ENCODE data around the gene OR4D6. TPM values are rescaled to one million over a fixed set of nuclear protein-coding genes. Genes with fewer than 3 reads are reported as not detected.

The OR4D6 gene
- total RNA-seq, 4 donors from 2014 or later: not detected

GRCh38 chr11:59418156-59418555 is 38.6 kb upstream of the OR4D6 start:
- Histone ChIP-seq H3K4me3 (no peak overlapping the region), H3K4me1 (no peaks in the 10 kb centered on the region), H3K9me3 (no peaks in the 10 kb centered on the region), H3K36me3 (no peaks in the 10 kb centered on the region), H3K27me3 (no peaks in the 10 kb centered on the region), H3K27ac (no peak overlapping the region)
- no peak for DNase-seq
- TF ChIP-seq POLR2A (IDR thresholded peaks at IDR 0.05) (no peak), CTCF (IDR thresholded peaks at IDR 0.05) (no peak)
- intact Hi-C loops (cut with DNase I; ENCODE audit: low total_unique reads): no loop called here

- no peaks in the 10 kb centered on the region for H3K27me3 ChIP-seq
- no peak for TF ChIP-seq CTCF (IDR thresholded peaks at IDR 0.05)
- no peak for TF ChIP-seq POLR2A (IDR thresholded peaks at IDR 0.05)
- intact Hi-C loops (cut with DNase I; ENCODE audit: low total_unique reads): no loop called here
- no peaks in the 10 kb centered on the region for H3K4me1 ChIP-seq
- H3K27ac ChIP-seq: no peak overlapping the region
- no peak for DNase-seq
- no peaks in the 10 kb centered on the region for H3K9me3 ChIP-seq
- no peaks in the 10 kb centered on the region for H3K36me3 ChIP-seq
- H3K4me3 ChIP-seq: no peak overlapping the region
Observed at GRCh38 chr11:59423835-59424234, 32.9 kb upstream of the OR4D6 start.

GRCh38 chr11:59425131-59425530 is 31.6 kb upstream of the OR4D6 start:
- Histone ChIP-seq H3K9me3 (no peaks in the 10 kb centered on the region), H3K27ac (no peak overlapping the region), H3K36me3 (no peaks in the 10 kb centered on the region), H3K27me3 (no peaks in the 10 kb centered on the region), H3K4me3 (no peak overlapping the region), H3K4me1 (no peaks in the 10 kb centered on the region)
- no peak for DNase-seq
- intact Hi-C loops (cut with DNase I; ENCODE audit: low total_unique reads): no loop called here
- no peak for TF ChIP-seq POLR2A (IDR thresholded peaks at IDR 0.05)
- no peak for TF ChIP-seq CTCF (IDR thresholded peaks at IDR 0.05)

- Histone ChIP-seq H3K36me3 (no peaks in the 10 kb centered on the region), H3K9me3 (no peaks in the 10 kb centered on the region), H3K4me1 (no peaks in the 10 kb centered on the region), H3K4me3 (no peak within 1 kb of the TSS), H3K27ac (no peak within 1 kb of the TSS), H3K27me3 (no peaks in the 10 kb centered on the region)
- intact Hi-C loops (cut with DNase I; ENCODE audit: low total_unique reads): no loop called here
- TF ChIP-seq CTCF (IDR thresholded peaks at IDR 0.05) (no peak), POLR2A (IDR thresholded peaks at IDR 0.05) (no peak)
- no peak for DNase-seq
Observed at GRCh38 chr11:59426361-59427067, 30.2 kb upstream of the OR4D6 start, which contains the start of gene OR5A2. OR5A2 (minus strand) TSS chr11:59426413; CDS start chr11:59422953, 3,460 bp downstream.

DNA sequence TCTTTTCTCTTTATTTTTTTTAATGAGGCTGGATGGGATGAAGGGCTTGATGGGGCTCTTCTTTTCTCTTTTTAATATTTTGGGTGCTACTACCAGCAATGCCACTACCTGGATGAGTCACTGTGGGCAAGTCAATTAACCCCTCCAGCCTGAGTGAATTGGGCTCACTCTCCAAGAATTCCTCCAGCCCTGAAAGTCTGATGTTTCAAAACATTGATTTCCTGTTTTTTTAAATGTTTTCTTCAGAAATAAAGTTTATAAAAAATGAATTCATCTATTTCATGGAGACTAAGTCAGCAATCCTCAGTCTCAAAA is 29.7 kb upstream of the OR4D6 start:
- H3K9me3 ChIP-seq: no peaks in the 10 kb centered on the region
- intact Hi-C loops (cut with DNase I; ENCODE audit: low total_unique reads): no loop called here
- H3K36me3 ChIP-seq: no peaks in the 10 kb centered on the region
- TF ChIP-seq CTCF (IDR thresholded peaks at IDR 0.05) (no peak), POLR2A (IDR thresholded peaks at IDR 0.05) (no peak)
- no peak overlapping the region for H3K27ac ChIP-seq
- H3K4me3 ChIP-seq: no peak overlapping the region
- H3K4me1 ChIP-seq: no peaks in the 10 kb centered on the region
- DNase-seq: no peak
- no peaks in the 10 kb centered on the region for H3K27me3 ChIP-seq

All from uterus (tissue), 4 donors.